HG03558 (cell line): Measurements from ENCODE around the gene FRAS1.

Source experiments
- ATAC-seq: cut with Tn5 transposase; IDR thresholded peaks from one replicate; pipeline ENCODE4 v1.9.1; 2021; ENCODE audit warnings: moderate number of reproducible peaks; ENCODE audit not compliant: unreplicated experiment; ENCODE audit errors: extremely low read depth

The FRAS1 gene

GRCh38 chr4:78396613-78397291, 339.6 kb downstream of the FRAS1 start:
- ATAC-seq = no peak

DNA sequence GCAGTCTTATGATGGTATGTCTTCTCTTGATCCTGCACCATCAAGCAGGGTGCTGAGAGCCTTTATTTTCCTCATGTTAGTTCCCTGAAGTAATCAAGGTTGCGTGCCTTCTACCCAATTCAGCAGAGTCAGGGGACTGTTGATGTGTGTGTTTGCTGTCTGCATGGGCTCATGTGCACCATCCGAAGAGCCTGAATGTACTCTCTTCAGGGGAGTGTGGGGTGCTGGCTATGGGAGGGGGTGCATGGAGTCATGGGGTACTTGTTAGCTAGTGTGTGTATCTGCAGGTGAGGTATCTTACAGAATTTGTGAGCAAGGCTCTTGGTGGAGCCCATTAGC, 340.1 kb downstream of the FRAS1 start:
- no peak for ATAC-seq

- ATAC-seq = no peak
Measured at GRCh38 chr4:78409612-78410202, 352.6 kb downstream of the FRAS1 start.

DNA sequence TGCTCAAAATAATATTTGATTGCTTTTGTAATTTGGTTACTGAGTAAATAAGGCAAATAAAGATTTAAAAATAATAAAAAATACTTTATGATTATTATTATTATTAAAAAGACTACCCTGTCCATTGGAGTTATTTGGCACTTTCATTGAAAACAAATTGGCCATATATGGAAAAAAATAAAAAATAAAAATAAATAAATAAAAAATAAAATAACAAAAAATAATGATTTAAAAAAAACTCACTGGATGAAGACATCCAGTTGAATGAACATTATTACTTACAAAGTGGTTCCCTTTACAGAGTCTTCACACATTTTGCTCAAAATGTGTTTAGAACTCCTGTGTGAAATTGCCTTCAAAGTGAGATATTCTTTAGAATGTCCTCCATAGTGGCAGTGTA, 353.1 kb downstream of the FRAS1 start:
- no peak for ATAC-seq

- no peak for ATAC-seq
Measured at GRCh38 chr4:78410676-78411075, 353.6 kb downstream of the FRAS1 start.

GRCh38 chr4:78414116-78414515, 357.0 kb downstream of the FRAS1 start:
- ATAC-seq = no peak

- no peak for ATAC-seq
Measured at GRCh38 chr4:78417603-78418002, 360.5 kb downstream of the FRAS1 start.

GRCh38 chr4:78418406-78418805, 361.3 kb downstream of the FRAS1 start:
- ATAC-seq = no peak

GRCh38 chr4:78423790-78424189, 366.7 kb downstream of the FRAS1 start:
- no peak for ATAC-seq

DNA sequence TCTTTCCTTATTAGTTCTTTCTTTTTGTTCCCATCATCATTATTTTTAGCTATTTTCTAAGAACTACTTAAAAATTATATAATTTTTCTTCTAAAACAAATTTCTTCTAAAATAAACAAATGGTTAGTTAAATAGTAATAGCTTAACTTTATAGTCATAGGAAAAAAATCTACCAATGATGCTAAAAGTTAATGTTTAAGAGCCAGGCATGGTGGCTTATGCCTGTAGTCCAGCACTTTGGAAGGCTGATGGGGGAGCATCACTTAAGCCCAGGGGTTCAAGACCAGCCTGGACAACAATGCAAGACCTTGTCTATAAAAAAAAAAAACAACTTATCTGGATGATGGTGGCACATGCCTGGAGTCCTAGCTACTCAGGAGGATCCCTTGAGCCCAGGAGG, 367.3 kb downstream of the FRAS1 start:
- no peak for ATAC-seq

- no peak for ATAC-seq
Measured at GRCh38 chr4:78426972-78427371, 369.8 kb downstream of the FRAS1 start.

DNA sequence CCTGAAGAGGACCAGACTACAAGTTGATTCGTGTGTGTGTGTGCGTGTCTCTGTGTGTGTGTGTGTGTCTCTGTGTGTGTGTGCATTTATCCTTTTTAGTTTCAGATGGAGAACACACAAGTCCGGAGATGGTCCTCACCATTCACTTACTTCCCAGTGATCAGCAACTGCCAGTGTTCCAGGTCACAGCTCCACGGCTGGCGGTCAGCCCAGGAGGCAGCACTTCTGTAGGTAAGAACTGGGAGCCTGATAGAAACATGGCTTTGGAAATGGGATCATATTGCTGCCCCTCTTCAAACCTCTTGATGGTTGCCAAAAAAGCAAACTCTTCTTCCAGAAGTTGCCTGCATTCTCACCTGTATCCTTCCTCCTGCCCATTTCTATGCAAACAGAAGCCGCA, 371.9 kb downstream of the FRAS1 start:
- ATAC-seq = no peak

GRCh38 chr4:78432896-78433295, 375.8 kb downstream of the FRAS1 start:
- no peak for ATAC-seq

DNA sequence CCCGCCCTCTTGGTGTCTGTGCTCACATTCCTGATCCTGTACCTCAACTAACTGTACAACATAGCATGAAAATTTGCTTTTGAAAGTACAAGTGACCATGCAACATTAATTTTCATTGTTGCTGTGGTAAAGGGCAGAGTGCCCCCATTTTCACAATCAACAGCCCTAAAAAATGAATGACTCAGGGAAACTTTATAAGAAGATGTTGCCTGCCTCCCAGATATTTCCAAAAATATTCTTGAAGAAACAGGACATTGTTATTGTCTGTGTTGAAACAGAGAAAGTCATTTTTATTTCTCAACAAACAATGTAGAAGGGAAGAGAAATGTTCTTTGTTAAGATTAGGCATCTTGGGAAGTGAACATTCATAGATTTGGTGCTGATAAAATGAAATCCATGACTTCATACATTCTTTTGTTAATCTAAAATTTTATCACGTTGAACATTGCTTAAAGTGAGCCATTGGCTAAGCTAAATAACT, 380.5 kb downstream of the FRAS1 start:
- ATAC-seq = no peak

- ATAC-seq = no peak
Measured at GRCh38 chr4:78439328-78439727, 382.2 kb downstream of the FRAS1 start.

GRCh38 chr4:78441756-78442155, 384.6 kb downstream of the FRAS1 start:
- no peak for ATAC-seq

GRCh38 chr4:78446619-78447018, 389.5 kb downstream of the FRAS1 start:
- ATAC-seq = no peak

DNA sequence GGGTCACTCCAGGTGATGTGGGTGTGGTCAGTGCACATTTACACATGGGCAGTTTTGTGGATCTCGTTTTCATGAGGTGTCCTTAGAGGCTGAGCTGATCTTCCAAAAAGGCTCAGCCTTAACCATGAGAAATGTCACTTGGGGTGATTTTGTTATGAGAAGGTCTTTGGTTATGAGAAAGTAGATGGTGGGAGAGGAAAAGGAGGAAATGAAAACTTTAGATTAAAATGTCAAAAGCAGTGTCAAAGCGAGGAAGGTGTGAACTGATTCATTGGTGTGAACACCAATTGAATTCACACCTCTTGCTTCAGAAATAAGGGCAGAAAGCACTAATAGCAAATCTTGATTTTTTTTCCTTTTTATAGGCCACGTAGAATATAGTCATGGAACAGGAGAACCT, 394.3 kb downstream of the FRAS1 start:
- no peak for ATAC-seq

DNA sequence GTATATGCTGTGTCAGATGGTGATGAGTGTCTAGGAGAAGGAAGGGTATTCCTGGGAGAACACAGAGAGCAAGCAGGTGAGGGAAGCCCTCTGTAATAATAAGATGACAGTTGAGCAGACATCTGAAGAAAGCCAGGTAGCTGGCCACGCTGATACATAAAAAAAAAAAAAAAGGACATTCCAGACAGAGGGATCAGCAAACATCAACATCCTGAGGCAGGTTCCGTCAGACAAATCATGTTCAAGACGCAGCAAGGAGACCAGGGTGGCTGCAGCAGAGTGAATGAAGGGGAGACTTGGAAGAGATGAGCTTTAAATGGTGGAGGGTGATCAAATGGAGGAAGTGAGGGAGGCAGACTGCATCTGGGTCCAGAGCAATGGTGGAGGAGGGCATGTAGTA, 396.9 kb downstream of the FRAS1 start:
- no peak for ATAC-seq

DNA sequence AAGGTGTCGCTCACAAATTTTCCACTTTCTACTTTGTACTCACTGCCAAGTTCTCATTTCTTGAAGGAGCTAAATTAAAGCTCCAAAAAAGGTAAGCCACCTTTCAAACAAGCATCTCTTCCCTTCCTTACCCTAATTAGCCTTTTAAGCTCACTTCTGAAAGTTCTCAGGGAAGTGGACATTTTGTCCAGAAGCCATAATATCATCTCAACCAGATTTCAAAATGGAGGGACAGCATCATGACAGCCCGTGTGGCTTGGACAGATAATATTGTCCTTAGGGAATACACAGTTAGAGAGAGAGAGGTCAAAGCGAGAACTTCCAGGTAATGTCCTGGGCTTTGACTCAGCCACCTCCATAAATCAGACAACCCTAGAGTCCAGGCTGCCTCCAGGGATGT, 400.6 kb downstream of the FRAS1 start:
- no peak for ATAC-seq

- ATAC-seq = no peak
Measured at GRCh38 chr4:78459327-78459726, 402.2 kb downstream of the FRAS1 start.

DNA sequence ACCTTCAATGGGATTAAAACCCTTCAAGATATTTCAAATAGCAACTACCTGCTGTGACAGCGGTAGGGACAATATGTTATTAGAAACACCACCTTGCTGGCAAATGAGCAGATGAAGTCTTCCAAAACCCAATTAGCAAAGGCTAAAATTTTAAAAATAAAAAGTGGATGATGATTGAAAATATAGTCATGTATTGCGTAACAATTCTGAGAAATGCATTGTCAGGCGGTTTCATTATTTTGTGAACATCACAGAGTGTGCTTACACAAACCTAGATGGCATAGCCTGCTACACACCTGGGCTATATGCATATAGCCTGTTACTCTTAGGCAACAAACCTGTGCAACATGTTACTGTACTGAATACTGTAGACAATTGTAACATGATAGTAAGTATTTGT, 403.2 kb downstream of the FRAS1 start:
- ATAC-seq = no peak
